CD8-positive, alpha-beta memory T cell (primary cell): Measurements from ENCODE around the gene SIX2. TPM values are rescaled to one million over a fixed set of nuclear protein-coding genes. Genes with fewer than 3 reads are reported as not detected.

Source experiments
- CTCF ChIA-PET: fragments of 350-600 bp; sonication (Branson Sonifier 250); formaldehyde crosslinking; loops from one replicate; lab custom pipeline; 2021; ENCODE audit warnings: antibody characterized with exemption; lab: Charles Lee
- POLR2A ChIA-PET: fragments of 350-600 bp; sonication (Branson Sonifier 250); formaldehyde crosslinking; loops from one replicate; lab custom pipeline; 2021; ENCODE audit warnings: antibody characterized with exemption; lab: Charles Lee
- DNase-seq, 5 donors: peaks; one replicate each; pipeline versions ENCODE4 v3.0.0 to v3.0.0-alpha.2; 2020 to 2022; ENCODE audit warnings: mixed read lengths in 1 of 5
- H3K27ac ChIP-seq: one replicate; pipeline ENCODE4 v1.7.0; 2013; ENCODE audit warnings: low read depth, mild to moderate bottlenecking, low read length, moderate library complexity
- H3K27me3 ChIP-seq: 2 replicates; pipeline ENCODE4 v1.7.0; 2013; ENCODE audit warnings: low read length, mild to moderate bottlenecking; ENCODE audit not compliant: insufficient read depth, poor library complexity, severe bottlenecking
- H3K36me3 ChIP-seq: 2 replicates; pipeline ENCODE4 v1.7.0; 2013; ENCODE audit warnings: mild to moderate bottlenecking, low read length, moderate library complexity; ENCODE audit not compliant: insufficient read depth
- H3K4me1 ChIP-seq: 2 replicates; pipeline ENCODE4 v1.7.0; 2013; ENCODE audit warnings: mild to moderate bottlenecking, low read length, moderate library complexity; ENCODE audit not compliant: insufficient read depth
- H3K4me3 ChIP-seq: 2 replicates; pipeline ENCODE4 v1.7.0; 2013; ENCODE audit warnings: mild to moderate bottlenecking, low read length
- H3K9me3 ChIP-seq: 2 replicates; pipeline ENCODE4 v1.7.0; 2013; ENCODE audit warnings: mild to moderate bottlenecking, low read length
- H3K27ac Mint-ChIP-seq, 8 donors: one replicate each; pipeline ENCODE4 v1.8.0; 2020 to 2021; ENCODE audit warnings: mixed read lengths in 8 of 8, mild to moderate bottlenecking in 6 of 8, inconsistent platforms in 3 of 8, moderate library complexity in 3 of 8
- H3K27me3 Mint-ChIP-seq, 2 donors: one replicate each; pipeline ENCODE4 v1.8.0; 2020 to 2021; ENCODE audit warnings: mixed read lengths in 2 of 2, mild to moderate bottlenecking in 1 of 2, moderate library complexity in 1 of 2
- H3K36me3 Mint-ChIP-seq, 3 donors: one replicate each; pipeline ENCODE4 v1.8.0; 2020 to 2021; ENCODE audit warnings: mixed read lengths in 3 of 3, inconsistent platforms in 1 of 3, mild to moderate bottlenecking in 1 of 3
- H3K4me1 Mint-ChIP-seq, 3 donors: one replicate each; pipeline ENCODE4 v1.8.0; 2020 to 2021; ENCODE audit warnings: mixed read lengths in 3 of 3, inconsistent platforms in 1 of 3, mild to moderate bottlenecking in 1 of 3
- H3K4me3 Mint-ChIP-seq, 7 donors: one replicate each; pipeline ENCODE4 v1.8.0; 2020 to 2021; ENCODE audit warnings: mixed read lengths in 7 of 7, mild to moderate bottlenecking in 6 of 7, moderate library complexity in 4 of 7, inconsistent platforms in 2 of 7
- H3K9me3 Mint-ChIP-seq, 5 donors: one replicate each; pipeline ENCODE4 v1.8.0; 2020 to 2022; ENCODE audit warnings: mixed read lengths in 5 of 5, mild to moderate bottlenecking in 3 of 5, moderate library complexity in 2 of 5, inconsistent platforms in 1 of 5
- polyA plus RNA-seq: library from polyadenylated mRNA; unstranded; fragments of 300-500 nt; fragmentation: Illumina TruSeq; gene quantifications from one replicate; pipeline ENCODE4 v1.2.3, GENCODE V29; 2021
- total RNA-seq, 2 experiments: library from RNA; stranded (reverse); gene quantifications; one replicate each; pipeline ENCODE4 v1.2.3, GENCODE V29; 2021

SIX2 gene
- total and polyA plus RNA-seq, 3 experiments from 2014 or later, result 0.09 TPM; not detected in 2

DNA sequence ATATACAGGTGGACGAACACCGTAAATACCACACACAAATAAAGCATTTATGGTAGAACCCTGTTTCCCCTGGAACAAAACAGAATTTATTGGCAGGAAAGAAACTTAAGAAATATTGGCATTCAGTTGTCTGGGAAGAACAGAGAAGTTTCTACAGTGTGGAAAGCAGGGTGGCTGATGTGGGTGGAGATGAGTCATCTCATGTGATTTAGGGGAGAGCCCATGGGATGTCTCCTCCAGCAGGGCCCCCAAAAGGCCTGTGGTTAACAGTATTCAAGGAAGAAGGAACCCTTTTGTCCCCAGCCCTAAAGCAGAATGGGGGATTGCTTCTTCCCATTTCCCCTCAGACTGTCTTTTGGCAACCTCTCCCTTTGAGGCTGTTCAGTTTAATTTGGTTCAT is 43.6 kb downstream of the SIX2 start:
- no peaks in the 10 kb centered on the region for H3K9me3 Mint-ChIP-seq
- Histone ChIP-seq H3K4me1 (no peaks in the 10 kb centered on the region), H3K27ac (no peak overlapping the region), H3K4me3 (no peak overlapping the region), H3K36me3 (no peaks in the 10 kb centered on the region), H3K9me3 (no peaks in the 10 kb centered on the region), H3K27me3 (peaks cover 10% of the 10 kb centered on the region)
- no peak for DNase-seq
- CTCF ChIA-PET, result no interaction called here
- no peaks in the 10 kb centered on the region for H3K36me3 Mint-ChIP-seq
- H3K4me3 Mint-ChIP-seq, result no peak overlapping the region
- H3K27ac Mint-ChIP-seq, result no peak overlapping the region
- H3K27me3 Mint-ChIP-seq, result peaks cover 19 to 33% of the 10 kb centered on the region in 2 donors
- H3K4me1 Mint-ChIP-seq, result no peaks in the 10 kb centered on the region
- POLR2A ChIA-PET, result no interaction called here

DNA sequence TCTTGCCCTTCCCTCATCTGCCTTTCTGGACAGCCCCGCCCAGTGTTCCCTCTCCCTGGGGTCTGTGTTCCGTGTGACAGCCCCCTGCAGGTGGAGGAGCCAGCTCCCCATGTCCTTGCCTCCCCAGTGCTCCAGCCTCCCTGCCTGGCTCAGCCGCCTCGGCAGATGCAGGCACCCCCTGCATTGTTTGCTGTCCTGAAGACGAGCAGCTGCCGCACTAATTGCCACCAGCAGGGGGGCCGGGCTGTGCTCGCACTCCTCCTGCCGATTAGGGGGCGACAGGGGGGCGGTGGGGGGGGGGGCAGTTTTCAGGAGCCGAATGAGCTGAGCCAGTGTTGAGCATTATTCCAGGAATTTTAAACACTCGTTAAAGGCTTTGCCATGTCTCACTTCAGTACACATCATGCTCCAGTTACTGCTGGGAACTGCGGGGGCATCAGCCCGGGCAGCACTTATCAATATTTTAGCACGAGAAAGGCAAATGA is 44.5 kb downstream of the SIX2 start:
- H3K4me3 Mint-ChIP-seq, result no peak overlapping the region
- CTCF ChIA-PET, result interaction anchor here (1.9 kb wide), 1 partner anchor 9 kb away, joined by 8 read pairs; no protein-coding TSS in a partner anchor
- Histone ChIP-seq H3K27me3 (peaks cover 10% of the 10 kb centered on the region), H3K27ac (no peak overlapping the region), H3K4me1 (no peaks in the 10 kb centered on the region), H3K36me3 (no peaks in the 10 kb centered on the region), H3K4me3 (no peak overlapping the region), H3K9me3 (no peaks in the 10 kb centered on the region)
- POLR2A ChIA-PET, result no interaction called here
- H3K4me1 Mint-ChIP-seq, result no peaks in the 10 kb centered on the region
- H3K27me3 Mint-ChIP-seq, result peaks cover 20 to 36% of the 10 kb centered on the region in 2 donors
- H3K36me3 Mint-ChIP-seq, result no peaks in the 10 kb centered on the region
- H3K27ac Mint-ChIP-seq, result no peak overlapping the region
- no peak for DNase-seq
- H3K9me3 Mint-ChIP-seq, result no peaks in the 10 kb centered on the region

DNA sequence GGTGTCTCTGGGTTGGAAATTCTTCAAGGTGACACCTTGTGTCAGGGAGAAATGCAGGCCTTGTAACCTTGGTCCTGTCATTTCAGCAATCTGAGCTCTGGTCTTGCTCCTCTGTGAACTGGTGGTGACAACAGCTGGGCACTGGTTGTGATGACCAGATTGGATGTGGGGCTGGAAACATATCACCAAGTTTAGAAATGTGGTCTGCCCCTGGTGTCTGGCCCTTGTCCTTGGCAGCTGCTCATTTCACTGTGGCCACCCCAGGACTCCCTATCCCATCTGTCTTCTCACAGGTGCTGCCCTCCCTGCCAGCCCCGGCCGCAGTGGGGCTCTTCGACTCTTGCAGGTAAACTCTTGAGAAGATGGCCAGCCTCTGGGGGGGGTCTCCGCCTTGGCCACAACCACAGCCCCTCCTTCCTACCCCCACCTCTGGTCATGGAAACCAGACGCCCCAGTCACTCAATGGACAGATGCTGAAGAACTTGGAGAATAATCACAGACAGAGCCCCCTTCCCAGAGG is 47.0 kb downstream of the SIX2 start:
- Histone ChIP-seq H3K4me3 (no peak overlapping the region), H3K36me3 (no peaks in the 10 kb centered on the region), H3K4me1 (no peaks in the 10 kb centered on the region), H3K27me3 (peaks cover 10% of the 10 kb centered on the region), H3K27ac (no peak overlapping the region), H3K9me3 (no peaks in the 10 kb centered on the region)
- no peak for DNase-seq
- Mint-ChIP-seq H3K27ac (no peak overlapping the region), H3K4me1 (no peaks in the 10 kb centered on the region), H3K4me3 (no peak overlapping the region), H3K27me3 (peaks cover 18 to 43% of the 10 kb centered on the region in 2 donors), H3K36me3 (no peaks in the 10 kb centered on the region), H3K9me3 (no peaks in the 10 kb centered on the region)
- POLR2A ChIA-PET, result no interaction called here
- CTCF ChIA-PET, result no interaction called here

DNA sequence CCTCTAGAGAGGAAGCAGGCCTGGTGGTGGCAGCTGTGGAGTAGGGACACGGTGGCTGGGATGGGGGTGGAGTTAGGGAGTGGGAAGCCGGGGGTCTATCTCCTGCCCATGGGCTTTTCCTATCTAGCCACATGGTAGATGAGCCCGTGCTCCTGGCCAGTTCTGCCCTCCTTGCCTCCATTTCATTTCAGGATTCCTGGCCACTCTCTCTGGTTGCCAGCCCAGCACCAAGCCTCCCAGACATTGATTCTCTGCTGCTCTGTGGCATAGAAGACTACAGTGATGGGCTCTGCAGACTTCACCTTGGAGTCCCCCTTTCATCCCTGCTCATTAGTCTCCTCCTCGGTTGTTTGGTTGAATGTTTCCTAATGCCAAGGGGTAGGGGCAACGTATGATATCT is 48.4 kb downstream of the SIX2 start:
- H3K9me3 ChIP-seq, result no peaks in the 10 kb centered on the region
- Mint-ChIP-seq H3K4me1 (peaks cover 1 to 2% (median 2%) of the 10 kb centered on the region in 3 donors), H3K36me3 (no peaks in the 10 kb centered on the region), H3K4me3 (no peak overlapping the region), H3K9me3 (no peaks in the 10 kb centered on the region), H3K27me3 (peaks cover 18 to 42% of the 10 kb centered on the region in 2 donors), H3K27ac (no peak overlapping the region)
- peaks cover 5% of the 10 kb centered on the region for H3K27me3 ChIP-seq
- H3K27ac ChIP-seq, result no peak overlapping the region
- no peak overlapping the region for H3K4me3 ChIP-seq
- CTCF ChIA-PET, result no interaction called here
- POLR2A ChIA-PET, result no interaction called here
- no peaks in the 10 kb centered on the region for H3K4me1 ChIP-seq
- no peaks in the 10 kb centered on the region for H3K36me3 ChIP-seq
- no peak for DNase-seq

DNA sequence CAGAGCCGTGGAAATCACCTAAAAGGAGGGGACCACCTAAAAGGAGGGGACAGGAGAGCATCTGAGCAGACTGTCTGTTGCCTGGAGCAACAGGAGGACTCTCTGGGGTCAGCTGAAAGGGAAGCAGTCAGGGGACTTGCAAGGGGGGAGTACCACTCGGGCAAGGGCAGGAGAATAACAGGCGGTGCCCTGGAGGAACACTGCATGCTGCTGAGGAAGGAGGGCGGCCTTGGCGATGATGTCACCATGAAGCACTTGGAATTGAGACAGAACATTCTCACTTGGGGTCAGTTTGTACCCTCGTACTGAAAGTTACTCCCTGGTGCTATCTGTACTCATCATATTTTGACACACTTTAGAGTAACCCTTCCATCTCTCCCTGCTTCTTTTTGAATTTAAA is 49.4 kb downstream of the SIX2 start:
- peaks cover 12 to 41% of the 10 kb centered on the region in 2 donors for H3K27me3 Mint-ChIP-seq
- no peak for DNase-seq
- H3K4me3 ChIP-seq, result no peak overlapping the region
- peaks cover 8 to 11% (median 9%) of the 10 kb centered on the region in 3 donors for H3K4me1 Mint-ChIP-seq
- H3K36me3 Mint-ChIP-seq, result no peaks in the 10 kb centered on the region
- CTCF ChIA-PET, result no interaction called here
- POLR2A ChIA-PET, result no interaction called here
- H3K27ac Mint-ChIP-seq, result peak overlapping the region in 1 of 8 donors; percentile 51
- no peaks in the 10 kb centered on the region for H3K9me3 Mint-ChIP-seq
- H3K4me1 ChIP-seq, result peaks cover 7% of the 10 kb centered on the region
- H3K27me3 ChIP-seq, result peaks cover 7% of the 10 kb centered on the region
- no peak overlapping the region for H3K4me3 Mint-ChIP-seq
- no peaks in the 10 kb centered on the region for H3K9me3 ChIP-seq
- no peak overlapping the region for H3K27ac ChIP-seq
- no peaks in the 10 kb centered on the region for H3K36me3 ChIP-seq

DNA sequence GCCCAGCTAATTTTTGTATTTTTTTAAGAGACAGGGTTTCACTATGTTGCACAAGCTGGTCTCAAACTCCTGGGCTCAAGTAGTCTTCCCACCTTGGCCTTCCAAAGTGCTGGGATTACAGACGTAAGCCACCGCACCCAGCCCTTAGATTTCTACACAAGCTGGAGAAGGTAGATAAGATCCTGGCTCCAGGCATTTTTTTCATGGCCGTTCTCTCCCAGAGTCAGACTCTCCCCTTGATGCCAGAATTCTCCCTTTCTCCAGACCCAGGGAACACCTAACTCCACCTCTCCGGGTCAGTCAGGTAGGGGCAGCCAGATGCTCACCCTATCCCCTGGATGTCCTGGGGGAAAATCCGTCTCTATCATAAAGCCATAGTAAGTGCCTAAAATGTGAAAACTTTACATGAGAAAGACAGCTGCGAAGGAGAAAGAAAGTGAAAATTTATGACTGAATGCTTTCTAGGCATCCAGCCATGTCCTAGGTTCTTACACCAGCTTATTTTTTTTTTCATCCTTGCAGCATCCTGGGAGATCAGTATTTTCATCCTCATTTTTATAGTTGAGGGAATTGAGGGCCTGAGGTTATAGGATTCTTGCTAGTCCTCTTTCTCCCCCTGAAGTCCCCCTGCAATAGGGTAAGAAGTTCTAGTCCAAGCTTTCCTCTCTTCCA is 51.5 kb downstream of the SIX2 start:
- POLR2A ChIA-PET, result no interaction called here
- no peak overlapping the region for H3K4me3 ChIP-seq
- peaks cover 24 to 53% of the 10 kb centered on the region in 2 donors for H3K27me3 Mint-ChIP-seq
- H3K4me1 ChIP-seq, result peaks cover 7% of the 10 kb centered on the region
- peak overlapping the region in 1 of 8 donors; percentile 69 for H3K27ac Mint-ChIP-seq
- no peaks in the 10 kb centered on the region for H3K9me3 ChIP-seq
- H3K4me1 Mint-ChIP-seq, result peaks cover 13 to 22% (median 14%) of the 10 kb centered on the region in 3 donors
- H3K27me3 ChIP-seq, result peaks cover 12% of the 10 kb centered on the region
- H3K9me3 Mint-ChIP-seq, result no peaks in the 10 kb centered on the region
- H3K4me3 Mint-ChIP-seq, result no peak overlapping the region
- no peak overlapping the region for H3K27ac ChIP-seq
- no peak for DNase-seq
- H3K36me3 Mint-ChIP-seq, result peaks cover 0 to 3% (median 0%) of the 10 kb centered on the region in 3 donors
- CTCF ChIA-PET, result interaction anchor here (0.9 to 4.7 kb wide), 4 partner anchors 23 to 1080 kb away, joined by 3 to 37 read pairs (median 12); no protein-coding TSS in a partner anchor
- H3K36me3 ChIP-seq, result no peaks in the 10 kb centered on the region

DNA sequence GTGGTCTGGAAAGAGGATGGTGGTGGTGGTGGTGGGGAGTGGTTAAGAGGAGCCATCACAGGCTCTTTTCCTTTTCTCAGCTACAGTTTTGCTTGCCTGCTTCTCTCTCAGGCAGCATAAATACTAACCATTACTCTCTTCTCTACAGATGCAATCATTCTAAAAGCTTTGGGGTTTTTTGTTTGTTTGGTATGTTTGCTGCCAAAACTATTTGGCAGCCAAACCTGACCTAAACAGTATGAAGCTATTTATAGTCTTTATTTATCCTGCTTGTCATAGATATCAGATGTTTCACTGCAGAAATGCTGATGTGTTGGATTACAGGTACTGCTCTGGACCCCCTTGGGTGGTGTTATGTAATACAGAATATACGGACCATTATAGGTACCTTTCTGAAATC is 52.4 kb downstream of the SIX2 start:
- H3K27me3 ChIP-seq, result peaks cover 16% of the 10 kb centered on the region
- H3K27ac ChIP-seq, result no peak overlapping the region
- ChIA-PET POLR2A (no interaction called here), CTCF (interaction anchor here (0.6 to 4.7 kb wide), 6 partner anchors 8 to 913 kb away, joined by 4 to 37 read pairs (median 10); no protein-coding TSS in a partner anchor)
- H3K9me3 ChIP-seq, result no peaks in the 10 kb centered on the region
- H3K36me3 ChIP-seq, result no peaks in the 10 kb centered on the region
- Mint-ChIP-seq H3K27me3 (peaks cover 24 to 54% of the 10 kb centered on the region in 2 donors), H3K9me3 (no peaks in the 10 kb centered on the region), H3K27ac (no peak overlapping the region), H3K4me3 (no peak overlapping the region), H3K4me1 (peaks cover 14 to 28% (median 16%) of the 10 kb centered on the region in 3 donors), H3K36me3 (peaks cover 0 to 3% (median 0%) of the 10 kb centered on the region in 3 donors)
- peaks cover 7% of the 10 kb centered on the region for H3K4me1 ChIP-seq
- no peak overlapping the region for H3K4me3 ChIP-seq
- DNase-seq, result no peak
